Neutrophil (primary cell): ENCODE data around the gene HMX1.

Source experiments
- H3K27ac ChIP-seq: fragments of 200-600 bp; sonication (generic); 2 replicates; pipeline ENCODE4 v1.5.1; 2016; ENCODE audit warnings: mild to moderate bottlenecking, moderate library complexity
- H3K27me3 ChIP-seq: fragments of 200-600 bp; sonication (generic); 2 replicates; pipeline ENCODE4 v1.6.0; 2016; ENCODE audit warnings: mild to moderate bottlenecking
- H3K36me3 ChIP-seq: fragments of 200-600 bp; sonication (generic); 2 replicates; pipeline ENCODE4 v1.5.1; 2017
- H3K4me1 ChIP-seq, 2 experiments: fragments of 200-600 bp in 1 of 2; sonication (generic) in 1 of 2; 1 replicate in 1 of 2; 2 replicates in 1 of 2; pipeline versions ENCODE4 v1.5.1 to v1.6.1; 2013 to 2016; ENCODE audit warnings: low read depth in 1 of 2, low read length in 1 of 2, mild to moderate bottlenecking in 1 of 2, moderate library complexity in 1 of 2; ENCODE audit not compliant: control insufficient read depth in 1 of 2, insufficient read depth in 1 of 2
- H3K4me3 ChIP-seq, 2 experiments: fragments of 200-600 bp in 1 of 2; sonication (generic) in 1 of 2; 1 replicate in 1 of 2; 2 replicates in 1 of 2; pipeline ENCODE4 v1.5.1; 2013 to 2016; ENCODE audit warnings: low read depth in 1 of 2, low read length in 1 of 2, mild to moderate bottlenecking in 1 of 2, moderate library complexity in 1 of 2
- H3K9me3 ChIP-seq: fragments of 200-600 bp; sonication (generic); 2 replicates; pipeline ENCODE4 v1.5.1; 2016
- TF ChIP-seq, protein P1 (sequence below): fragments of 200-600 bp; sonication (generic); IDR thresholded peaks from 2 replicates; pipeline ENCODE4 v1.5.1; 2016; ENCODE audit warnings: antibody characterized with exemption

HMX1 gene

DNA sequence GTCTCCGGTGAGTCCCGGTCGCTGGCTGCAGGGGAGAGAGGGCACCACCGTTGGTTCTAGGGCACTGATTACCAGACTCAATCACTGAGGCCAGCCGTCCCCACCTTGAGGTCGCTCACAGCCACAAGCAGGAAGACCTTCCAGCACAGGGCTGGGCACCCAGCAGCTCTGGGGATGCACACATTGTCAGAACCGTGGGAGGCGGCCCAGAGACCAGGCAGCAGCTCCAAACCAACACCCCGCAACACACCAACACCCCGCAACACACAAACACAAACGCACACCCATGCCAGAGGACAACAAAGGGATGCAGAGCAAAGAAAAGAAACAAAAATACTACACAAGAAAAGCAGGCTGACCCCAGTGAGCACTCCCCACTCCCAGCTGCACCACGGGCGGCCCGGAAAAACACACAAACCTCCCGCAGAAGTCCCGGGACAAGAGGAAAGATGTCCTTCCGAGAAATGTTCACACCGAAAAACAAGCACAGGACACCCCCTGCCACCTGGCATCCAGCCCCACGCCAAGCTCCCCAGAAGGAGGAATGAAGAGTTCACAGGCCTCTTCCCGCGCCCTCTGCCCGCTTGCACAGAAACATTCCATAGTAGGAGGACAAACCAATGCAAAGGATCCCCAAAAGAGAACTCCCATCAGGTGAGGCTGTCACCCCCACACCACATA, 3.2 kb downstream of the HMX1 start:
- Histone ChIP-seq H3K4me1 (peaks cover 0 to 7% of the 10 kb centered on the region in 2 experiments), H3K27ac (no peak overlapping the region), H3K36me3 (no peaks in the 10 kb centered on the region), H3K4me3 (no peak overlapping the region), H3K9me3 (no peaks in the 10 kb centered on the region), H3K27me3 (peaks cover 100% of the 10 kb centered on the region)
- TF ChIP-seq, protein P1, sequence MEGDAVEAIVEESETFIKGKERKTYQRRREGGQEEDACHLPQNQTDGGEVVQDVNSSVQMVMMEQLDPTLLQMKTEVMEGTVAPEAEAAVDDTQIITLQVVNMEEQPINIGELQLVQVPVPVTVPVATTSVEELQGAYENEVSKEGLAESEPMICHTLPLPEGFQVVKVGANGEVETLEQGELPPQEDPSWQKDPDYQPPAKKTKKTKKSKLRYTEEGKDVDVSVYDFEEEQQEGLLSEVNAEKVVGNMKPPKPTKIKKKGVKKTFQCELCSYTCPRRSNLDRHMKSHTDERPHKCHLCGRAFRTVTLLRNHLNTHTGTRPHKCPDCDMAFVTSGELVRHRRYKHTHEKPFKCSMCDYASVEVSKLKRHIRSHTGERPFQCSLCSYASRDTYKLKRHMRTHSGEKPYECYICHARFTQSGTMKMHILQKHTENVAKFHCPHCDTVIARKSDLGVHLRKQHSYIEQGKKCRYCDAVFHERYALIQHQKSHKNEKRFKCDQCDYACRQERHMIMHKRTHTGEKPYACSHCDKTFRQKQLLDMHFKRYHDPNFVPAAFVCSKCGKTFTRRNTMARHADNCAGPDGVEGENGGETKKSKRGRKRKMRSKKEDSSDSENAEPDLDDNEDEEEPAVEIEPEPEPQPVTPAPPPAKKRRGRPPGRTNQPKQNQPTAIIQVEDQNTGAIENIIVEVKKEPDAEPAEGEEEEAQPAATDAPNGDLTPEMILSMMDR, result no peak

DNA sequence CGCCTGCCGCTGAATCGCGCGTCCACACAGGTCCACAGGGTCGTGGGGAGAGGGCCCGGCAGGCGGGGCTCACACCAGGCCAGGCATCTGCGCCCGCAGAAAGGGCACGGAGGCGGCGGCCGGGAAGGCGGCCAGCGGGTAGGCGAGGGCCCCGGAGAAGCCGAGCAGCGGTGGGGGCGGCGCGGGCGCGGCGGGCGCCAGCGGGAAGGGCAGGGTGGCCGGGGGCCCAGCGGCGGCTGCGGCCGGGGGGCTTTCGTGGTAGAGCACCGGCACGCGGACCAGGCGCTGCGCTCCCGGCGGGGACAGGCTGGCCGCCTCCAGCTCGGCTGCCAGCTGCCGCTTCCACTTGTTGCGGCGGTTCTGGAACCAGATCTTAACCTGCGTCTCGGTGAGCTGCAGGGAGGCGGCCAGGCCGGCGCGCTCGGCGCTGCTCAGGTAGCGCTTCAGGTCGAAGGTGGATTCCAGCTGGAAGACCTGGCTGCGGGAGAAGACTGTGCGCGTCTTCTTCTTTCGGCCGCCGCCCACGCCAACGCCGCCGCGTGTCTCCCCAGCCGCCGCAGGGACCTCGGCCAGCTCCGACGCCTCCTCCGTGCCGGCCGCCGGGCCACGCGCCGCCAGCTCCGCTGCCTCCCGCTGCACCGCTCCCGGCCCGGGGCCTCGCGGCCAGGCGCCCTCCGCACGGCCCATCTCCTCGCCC, 3.9 kb downstream of the HMX1 start:
- no peaks in the 10 kb centered on the region for H3K36me3 ChIP-seq
- H3K9me3 ChIP-seq, result no peaks in the 10 kb centered on the region
- H3K4me3 ChIP-seq, result no peak overlapping the region
- H3K4me1 ChIP-seq, result peaks cover 0 to 7% of the 10 kb centered on the region in 2 experiments
- TF ChIP-seq, protein P1, result no peak
- H3K27me3 ChIP-seq, result peaks cover 100% of the 10 kb centered on the region
- no peak overlapping the region for H3K27ac ChIP-seq

DNA sequence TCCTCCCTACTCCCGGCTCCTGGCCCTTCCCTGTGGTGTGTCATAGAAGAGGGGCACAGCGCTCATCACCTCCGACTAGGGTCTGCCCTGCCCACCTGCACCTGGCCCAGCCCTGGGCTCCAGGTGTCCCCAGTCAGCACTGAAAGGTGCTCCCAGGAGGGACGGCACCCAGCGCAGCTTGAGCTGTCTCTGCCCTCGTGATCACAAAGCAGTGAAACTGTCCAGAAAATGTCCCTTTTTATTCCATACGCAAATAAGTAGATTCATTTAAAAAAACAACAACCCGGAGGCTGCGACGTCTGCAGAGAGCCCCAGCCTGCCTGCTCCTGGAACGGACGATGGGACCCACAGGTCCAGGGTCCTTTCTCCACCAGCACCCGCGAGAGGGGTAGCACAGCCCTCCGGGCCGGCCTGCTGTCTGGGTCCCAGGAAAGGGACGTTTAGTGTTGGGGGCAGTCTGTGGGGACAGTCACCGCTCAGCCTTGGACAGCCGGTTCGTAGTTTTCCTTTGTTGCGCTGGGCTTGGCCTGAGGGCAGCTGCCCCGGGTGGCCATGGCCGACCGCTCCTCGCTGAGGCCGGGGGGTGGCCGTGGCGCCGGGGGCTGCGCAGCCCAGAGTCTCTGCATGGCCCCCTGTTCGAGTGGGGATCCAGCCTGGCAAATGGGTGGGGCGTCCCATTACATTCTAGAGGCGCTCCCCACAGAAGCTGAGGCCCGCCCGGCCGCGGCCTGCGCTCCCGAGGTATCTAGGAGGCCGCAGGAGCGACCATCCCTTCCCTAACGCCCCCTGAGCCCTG, 4.6 kb downstream of the HMX1 start:
- Histone ChIP-seq H3K27me3 (peaks cover 100% of the 10 kb centered on the region), H3K4me1 (peaks cover 0 to 1% of the 10 kb centered on the region in 2 experiments), H3K27ac (no peak overlapping the region), H3K36me3 (no peaks in the 10 kb centered on the region), H3K4me3 (no peak overlapping the region), H3K9me3 (no peaks in the 10 kb centered on the region)
- TF ChIP-seq, protein P1, result no peak

DNA sequence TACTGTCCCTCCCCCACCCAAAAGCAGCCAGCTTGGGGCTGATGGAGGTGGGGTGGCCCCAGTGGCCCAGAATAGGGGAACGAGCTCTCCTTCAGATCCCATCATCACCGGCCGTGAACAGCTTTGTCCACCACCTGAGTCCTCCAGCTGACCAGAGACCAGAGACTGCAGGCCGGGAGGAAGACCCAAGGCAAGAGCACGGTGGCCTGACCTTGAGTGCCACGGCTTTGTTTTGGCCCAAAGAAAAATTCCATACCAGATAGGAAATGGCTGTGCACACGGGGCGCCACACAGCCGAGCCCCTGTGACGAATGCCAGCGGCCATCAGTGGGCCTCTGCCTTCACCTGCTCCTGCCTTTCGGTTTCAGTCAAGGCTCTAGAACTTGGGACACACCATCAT, 5.2 kb downstream of the HMX1 start:
- Histone ChIP-seq H3K9me3 (no peaks in the 10 kb centered on the region), H3K27ac (no peak overlapping the region), H3K4me1 (no peaks in the 10 kb centered on the region), H3K27me3 (peaks cover 100% of the 10 kb centered on the region), H3K4me3 (no peak overlapping the region), H3K36me3 (no peaks in the 10 kb centered on the region)
- TF ChIP-seq, protein P1, result no peak

DNA sequence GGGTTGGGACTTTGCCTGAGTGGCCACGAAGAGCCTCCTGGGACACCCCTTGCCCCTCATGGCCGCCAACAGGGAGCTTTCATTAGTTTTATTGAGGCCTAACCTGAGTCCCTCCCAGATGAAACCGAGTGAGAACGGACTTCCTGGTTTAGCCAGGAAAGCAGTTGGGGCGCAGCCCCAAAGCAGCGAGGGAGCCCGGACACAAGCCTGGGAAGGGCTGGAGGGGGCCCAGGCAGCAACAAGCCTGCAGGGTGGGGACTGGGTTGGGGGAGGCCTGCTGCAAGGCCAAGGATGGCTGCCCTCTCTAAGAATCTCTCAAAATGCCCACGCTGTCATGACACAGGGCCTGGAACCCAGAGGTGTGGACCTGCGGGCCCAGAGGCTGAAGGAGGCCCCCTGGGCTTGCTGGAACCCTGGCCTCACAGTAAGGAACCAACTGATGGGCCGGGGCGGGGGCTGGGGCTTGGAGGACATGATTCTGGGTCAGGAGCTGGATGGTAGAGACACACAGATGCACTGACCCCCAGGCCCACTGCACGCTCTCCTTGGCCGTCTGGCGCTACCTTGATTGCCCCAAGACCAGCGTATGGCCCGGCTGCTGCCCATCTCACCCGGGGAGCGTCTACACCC, 5.8 kb downstream of the HMX1 start:
- H3K9me3 ChIP-seq, result no peaks in the 10 kb centered on the region
- H3K36me3 ChIP-seq, result no peaks in the 10 kb centered on the region
- TF ChIP-seq, protein P1, result no peak
- H3K4me1 ChIP-seq, result no peaks in the 10 kb centered on the region
- no peak overlapping the region for H3K27ac ChIP-seq
- H3K27me3 ChIP-seq, result peaks cover 100% of the 10 kb centered on the region
- H3K4me3 ChIP-seq, result no peak overlapping the region
